Hepatocyte (in vitro differentiated cells): ENCODE measurements around the gene CRYAA.

Experiments
- CTCF ChIP-seq: fragments of 200-600 bp; sonication (generic); IDR thresholded peaks from 2 replicates; pipeline ENCODE4 v1.5.1; 2016; ENCODE audit warnings: antibody characterized with exemption, mild to moderate bottlenecking; ENCODE audit not compliant: poor library complexity
- EZH2 ChIP-seq: fragments of 200-600 bp; sonication (generic); IDR thresholded peaks from 2 replicates; pipeline ENCODE4 v1.6.1; 2016; ENCODE audit warnings: antibody characterized with exemption, mild to moderate bottlenecking, borderline replicate concordance

DNA sequence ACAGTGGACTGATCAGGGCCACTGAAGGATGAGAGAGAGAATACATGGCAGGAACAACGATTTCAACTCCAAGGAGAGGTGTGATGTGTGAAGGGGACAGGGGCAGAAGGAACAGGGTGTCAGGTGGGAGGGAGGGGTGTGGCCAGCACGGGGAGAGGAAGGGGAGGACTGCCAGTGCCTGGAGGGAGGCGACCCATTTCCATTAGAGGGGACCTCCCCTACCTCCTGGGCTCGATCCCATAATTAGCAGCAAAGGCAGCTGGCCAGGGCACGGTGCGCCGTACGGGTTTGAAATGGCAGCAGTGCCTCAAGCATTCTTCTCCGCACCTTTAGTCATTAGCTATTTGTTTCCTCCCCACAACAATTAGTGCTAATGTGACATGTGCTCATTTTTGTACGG is 22.7 kb downstream of the CRYAA start:
- TF ChIP-seq CTCF (no peak), EZH2 (no peak)
